GM12878 (cell line): ENCODE data around the gene ZDHHC14. TPM values are rescaled to one million over a fixed set of nuclear protein-coding genes. Genes with fewer than 3 reads are reported as not detected.

ENCODE experiments used
- ATAC-seq: fragments of 200-7000 bp; cut with Tn5 transposase; 3 replicates; pipeline ENCODE4 v1.9.1; 2020; ENCODE audit warnings: mild to moderate bottlenecking, moderate library complexity
- BruUV-seq: library from RNA; stranded (reverse); fragments of 400-500 nt; replicated peaks from 2 replicates; lab custom pipeline; 2021; lab: Mats Ljungman, UMichigan
- CTCF ChIA-PET: fragments of 300-600 bp; sonication (Branson Sonifier 250); formaldehyde crosslinking; extraction: SDS; loops from one replicate; lab custom pipeline; 2021; ENCODE audit warnings: inconsistent platforms; lab: Yijun Ruan, JAX
- POLR2A ChIA-PET: fragments of 350-600 bp; formaldehyde crosslinking; extraction: SDS; loops from one replicate; lab custom pipeline; 2021; ENCODE audit warnings: inconsistent platforms; lab: Charles Lee
- RAD21 ChIA-PET: fragments of 300-600 bp; sonication (Branson Sonifier 250); formaldehyde crosslinking; loops from one replicate; lab custom pipeline; 2023; ENCODE audit warnings: antibody characterized with exemption; ENCODE audit not compliant: unreplicated experiment; lab: Charles Lee
- SMC1A ChIA-PET: fragments of 300-600 bp; sonication (Branson Sonifier 250); formaldehyde crosslinking; loops from one replicate; lab custom pipeline; 2023; ENCODE audit not compliant: unreplicated experiment, uncharacterized antibody; lab: Charles Lee
- DNase-seq: peaks from one replicate; pipeline ENCODE4 v3.0.0-alpha.2; 2011; ENCODE audit warnings: low read depth, low spot score
- FAIRE-seq: peaks from 3 replicates; lab custom pipeline; 2011; peaks lifted over from hg19 to GRCh38; lab: Jason Lieb, UNC
- H2AFZ ChIP-seq: 2 replicates; pipeline ENCODE4 v1.6.0; 2011; ENCODE audit warnings: low read depth, low read length, control low read depth; ENCODE audit not compliant: control insufficient read depth
- H3K27ac ChIP-seq: 2 replicates; pipeline ENCODE4 v1.5.1; 2011; ENCODE audit warnings: control low read depth; ENCODE audit not compliant: control insufficient read depth, insufficient read depth
- H3K27me3 ChIP-seq, 2 experiments: replicated peaks in 1 of 2; 2 replicates each; pipeline versions ENCODE4 v1.6.0 to v1.6.1; 2011; ENCODE audit warnings: low read length in 1 of 2; ENCODE audit not compliant: control insufficient read depth in 2 of 2, insufficient read depth in 2 of 2
- H3K36me3 ChIP-seq, 2 experiments: 2 replicates each; pipeline ENCODE4 v1.5.1; 2011; ENCODE audit warnings: low read length in 1 of 2; ENCODE audit not compliant: control insufficient read depth in 2 of 2, insufficient read depth in 2 of 2
- H3K4me1 ChIP-seq: 2 replicates; pipeline ENCODE4 v1.6.1; 2011; ENCODE audit warnings: mild to moderate bottlenecking, low read length, moderate library complexity, mixed read lengths; ENCODE audit not compliant: control insufficient read depth, insufficient read depth
- H3K4me2 ChIP-seq: 2 replicates; pipeline ENCODE4 v1.6.0; 2011; ENCODE audit warnings: control low read depth; ENCODE audit not compliant: control insufficient read depth, insufficient read depth
- H3K4me3 ChIP-seq: fragments of 200-600 bp; sonication (generic); 2 replicates; pipeline ENCODE4 v1.5.1; 2016
- H3K79me2 ChIP-seq: 2 replicates; pipeline ENCODE4 v1.6.0; 2011; ENCODE audit warnings: low read length; ENCODE audit not compliant: control insufficient read depth, insufficient read depth
- H3K9ac ChIP-seq: 2 replicates; pipeline ENCODE4 v1.8.0; 2011; ENCODE audit warnings: low read length, control low read depth, mixed read lengths; ENCODE audit not compliant: control insufficient read depth, insufficient read depth
- H3K9me3 ChIP-seq: replicated peaks from 3 replicates; pipeline ENCODE4 v1.5.1; 2011; ENCODE audit warnings: mild to moderate bottlenecking, low read length; ENCODE audit not compliant: control insufficient read depth, insufficient read depth
- H4K20me1 ChIP-seq: 2 replicates; pipeline ENCODE4 v1.6.0; 2011; ENCODE audit not compliant: control insufficient read depth, insufficient read depth
- ATF7 ChIP-seq: fragments of 450-650 bp; IDR thresholded peaks from 2 replicates; pipeline ENCODE4 v1.6.1; 2016; ENCODE audit warnings: low read depth, mild to moderate bottlenecking
- CHD1 ChIP-seq: IDR thresholded peaks from 2 replicates; pipeline ENCODE4 v1.6.1; 2012; ENCODE audit warnings: low read depth, low read length, improper control_type of control experiment
- DPF2 ChIP-seq: fragments of 450-650 bp; IDR thresholded peaks from 2 replicates; pipeline ENCODE4 v1.6.1; 2017; ENCODE audit warnings: mild to moderate bottlenecking
- MXI1 ChIP-seq: fragments of 150-350 bp; IDR thresholded peaks from 2 replicates; pipeline ENCODE4 v1.6.1; 2011; ENCODE audit warnings: low read depth, mild to moderate bottlenecking, inconsistent platforms, low read length, improper control_type of control experiment
- PAX8 ChIP-seq: fragments of 450-650 bp; IDR thresholded peaks from 2 replicates; pipeline ENCODE4 v1.6.1; 2017; ENCODE audit warnings: mild to moderate bottlenecking, moderate library complexity
- RAD21 ChIP-seq: IDR thresholded peaks from 2 replicates; pipeline ENCODE4 v1.6.1; 2011; ENCODE audit warnings: mild to moderate bottlenecking, low read depth, low read length, moderate library complexity; ENCODE audit not compliant: insufficient read depth
- TARDBP ChIP-seq: IDR thresholded peaks from 2 replicates; pipeline ENCODE4 v1.6.1; 2016; ENCODE audit warnings: borderline replicate concordance
- WGBS: methylation state at CpG from one replicate; pipeline ENCODE4 v1.1.6; 2016; ENCODE audit warnings: low lambda C conversion rate; ENCODE audit not compliant: insufficient replicate concordance, insufficient coverage; ENCODE audit errors: missing lambda C conversion rate; 5-methylcytosine and 5-hydroxymethylcytosine counted together
- in situ Hi-C: fragments of 300-500 bp; cut with MboI; formaldehyde crosslinking; loops from 9 replicates; pipeline ENCODE4 v1.14.3; 2018; ENCODE audit warnings: mixed read lengths
- intact Hi-C: fragments of 100-400 bp; cut with micrococcal nuclease; formaldehyde crosslinking; loops from one replicate; pipeline ENCODE4 v1.14.2; 2022; ENCODE audit not compliant: unreplicated experiment
- polyA plus RNA-seq, 11 experiments: library from polyadenylated mRNA; depleted of rRNA in 4 of 11; unstranded in 6 of 11; stranded (reverse) in 5 of 11; fragments of >200 nt; fragmentation: Nextera tagmentation in 4 of 11; fragmentation: Illumina TruSeq in 1 of 11; extraction: Ambion mirVana in 4 of 11; extraction: Trizol in 1 of 11; gene quantifications; 1 replicate in 1 of 11; 2 replicates in 10 of 11; pipeline versions ENCODE4 v1.2.1 to v1.2.3, GENCODE V29; 2011 to 2016; ENCODE audit warnings: inconsistent platforms in 2 of 11, missing spikeins in 2 of 11, low read depth in 1 of 11
- total RNA-seq, 4 experiments: library from RNA; depleted of rRNA in 3 of 4; stranded (reverse); fragments of >200 nt in 3 of 4; fragmentation: Illumina TruSeq in 1 of 4; extraction: Trizol in 1 of 4; gene quantifications; 2 replicates each; pipeline versions ENCODE4 v1.2.1 to v1.2.3, GENCODE V29; 2013 to 2021
- TF ChIP-seq, protein P1 (sequence below): fragments of 450-650 bp; formaldehyde crosslinking; IDR thresholded peaks from 2 replicates; pipeline ENCODE4 v1.4.0; 2022; ENCODE audit warnings: mild to moderate bottlenecking, moderate library complexity
- TF ChIP-seq, protein P2 (sequence below): IDR thresholded peaks from 2 replicates; pipeline ENCODE4 v1.6.1; 2012; ENCODE audit warnings: mild to moderate bottlenecking, low read depth, low read length
- TF ChIP-seq, protein P3 (sequence below): fragments of 450-650 bp; formaldehyde crosslinking; IDR thresholded peaks from 2 replicates; pipeline ENCODE4 v1.4.0; 2020; ENCODE audit warnings: mild to moderate bottlenecking, moderate library complexity

The ZDHHC14 gene
- total and polyA plus RNA-seq, 10 of the 15 experiments (the other 5 are each of a cell fraction or from before 2014, with no cell fraction given), result 0.15 to 16.0 (median 0.76) TPM; not detected in 1

DNA sequence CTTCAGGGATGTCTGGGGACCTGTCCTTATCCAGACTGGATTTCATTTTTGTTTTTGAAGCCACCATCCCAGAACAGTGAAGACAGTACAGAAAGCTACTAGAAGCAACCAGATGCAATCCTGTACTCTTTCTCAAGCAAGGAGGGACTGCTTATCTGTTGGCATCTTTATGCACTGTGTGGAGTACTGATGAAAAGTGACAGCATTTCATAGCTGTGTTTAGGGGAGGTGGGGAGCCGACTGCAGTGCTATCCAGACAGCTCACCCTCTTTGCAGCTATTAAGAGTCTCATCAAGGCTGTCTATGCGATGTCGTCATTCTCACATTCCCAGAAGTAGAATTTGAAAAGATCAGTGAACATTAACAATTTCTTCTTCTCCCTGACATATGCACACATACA lies 5.5 kb downstream of the ZDHHC14 start:
- Histone ChIP-seq H3K27me3 (peaks cover 0 to 4% of the 10 kb centered on the region in 2 experiments; a peak in 1 of 4 replicates), H3K79me2 (no peaks in the 10 kb centered on the region; the same call in 1 of the 2 replicates), H3K9me3 (peaks cover 2% of the 10 kb centered on the region; the same call in 2 of the 3 replicates), H3K36me3 (no peaks in the 10 kb centered on the region), H4K20me1 (0 out of 2 replicates have a peak, but pooled peaks cover 3% of the 10 kb centered on the region), H3K4me3 (no peak overlapping the region), H3K4me1 (no peaks in the 10 kb centered on the region), H3K27ac (no peak overlapping the region), H2AFZ (no peak overlapping the region), H3K4me2 (no peak overlapping the region), H3K9ac (no peak overlapping the region)
- in situ Hi-C loops, result no loop called here
- ChIA-PET SMC1A (interaction anchor here (0.8 to 5.5 kb wide), 12 partner anchors 11 to 280 kb away, joined by 3 to 81 read pairs (median 8); partner anchors contain the start of gene TMEM242), POLR2A (interaction anchor here (0.6 to 4.6 kb wide), 4 partner anchors 10 to 175 kb away, joined by 3 to 58 read pairs (median 4); no protein-coding TSS in a partner anchor), CTCF (interaction anchor here (0.6 to 3.9 kb wide), 7 partner anchors 11 to 134 kb away, joined by 3 to 26 read pairs (median 4); no protein-coding TSS in a partner anchor), RAD21 (interaction anchor here (0.8 to 7.0 kb wide), 8 partner anchors 10 to 280 kb away, joined by 3 to 100 read pairs (median 4); no protein-coding TSS in a partner anchor)
- WGBS, result 75% methylated on average over 3 of the region's 3 CpGs
- DNase-seq (no peak), ATAC-seq (peak; percentile 18), FAIRE-seq (no peak)
- no TSS peak for BruUV-seq
- intact Hi-C loops, result no loop called here
- TF ChIP-seq RAD21 (no peak), CHD1 (no peak), MXI1 (no peak), ATF7 (no peak), TARDBP (no peak), PAX8 (no peak), DPF2 (no peak)
- TF ChIP-seq, protein P1, sequence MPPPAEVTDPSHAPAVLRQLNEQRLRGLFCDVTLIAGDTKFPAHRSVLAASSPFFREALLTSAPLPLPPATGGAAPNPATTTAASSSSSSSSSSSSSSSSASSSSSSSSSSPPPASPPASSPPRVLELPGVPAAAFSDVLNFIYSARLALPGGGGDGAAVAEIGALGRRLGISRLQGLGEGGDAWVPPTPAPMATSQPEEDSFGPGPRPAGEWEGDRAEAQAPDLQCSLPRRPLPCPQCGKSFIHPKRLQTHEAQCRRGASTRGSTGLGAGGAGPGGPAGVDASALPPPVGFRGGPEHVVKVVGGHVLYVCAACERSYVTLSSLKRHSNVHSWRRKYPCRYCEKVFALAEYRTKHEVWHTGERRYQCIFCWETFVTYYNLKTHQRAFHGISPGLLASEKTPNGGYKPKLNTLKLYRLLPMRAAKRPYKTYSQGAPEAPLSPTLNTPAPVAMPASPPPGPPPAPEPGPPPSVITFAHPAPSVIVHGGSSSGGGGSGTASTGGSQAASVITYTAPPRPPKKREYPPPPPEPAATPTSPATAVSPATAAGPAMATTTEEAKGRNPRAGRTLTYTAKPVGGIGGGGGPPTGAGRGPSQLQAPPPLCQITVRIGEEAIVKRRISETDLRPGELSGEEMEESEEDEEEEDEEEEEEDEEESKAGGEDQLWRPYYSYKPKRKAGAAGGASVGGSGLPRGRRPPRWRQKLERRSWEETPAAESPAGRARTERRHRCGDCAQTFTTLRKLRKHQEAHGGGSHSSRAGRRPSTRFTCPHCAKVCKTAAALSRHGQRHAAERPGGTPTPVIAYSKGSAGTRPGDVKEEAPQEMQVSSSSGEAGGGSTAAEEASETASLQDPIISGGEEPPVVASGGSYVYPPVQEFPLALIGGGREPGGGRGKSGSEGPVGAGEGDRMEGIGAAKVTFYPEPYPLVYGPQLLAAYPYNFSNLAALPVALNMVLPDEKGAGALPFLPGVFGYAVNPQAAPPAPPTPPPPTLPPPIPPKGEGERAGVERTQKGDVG (CRISPR knock-in tag), result no peak
- TF ChIP-seq, protein P2, sequence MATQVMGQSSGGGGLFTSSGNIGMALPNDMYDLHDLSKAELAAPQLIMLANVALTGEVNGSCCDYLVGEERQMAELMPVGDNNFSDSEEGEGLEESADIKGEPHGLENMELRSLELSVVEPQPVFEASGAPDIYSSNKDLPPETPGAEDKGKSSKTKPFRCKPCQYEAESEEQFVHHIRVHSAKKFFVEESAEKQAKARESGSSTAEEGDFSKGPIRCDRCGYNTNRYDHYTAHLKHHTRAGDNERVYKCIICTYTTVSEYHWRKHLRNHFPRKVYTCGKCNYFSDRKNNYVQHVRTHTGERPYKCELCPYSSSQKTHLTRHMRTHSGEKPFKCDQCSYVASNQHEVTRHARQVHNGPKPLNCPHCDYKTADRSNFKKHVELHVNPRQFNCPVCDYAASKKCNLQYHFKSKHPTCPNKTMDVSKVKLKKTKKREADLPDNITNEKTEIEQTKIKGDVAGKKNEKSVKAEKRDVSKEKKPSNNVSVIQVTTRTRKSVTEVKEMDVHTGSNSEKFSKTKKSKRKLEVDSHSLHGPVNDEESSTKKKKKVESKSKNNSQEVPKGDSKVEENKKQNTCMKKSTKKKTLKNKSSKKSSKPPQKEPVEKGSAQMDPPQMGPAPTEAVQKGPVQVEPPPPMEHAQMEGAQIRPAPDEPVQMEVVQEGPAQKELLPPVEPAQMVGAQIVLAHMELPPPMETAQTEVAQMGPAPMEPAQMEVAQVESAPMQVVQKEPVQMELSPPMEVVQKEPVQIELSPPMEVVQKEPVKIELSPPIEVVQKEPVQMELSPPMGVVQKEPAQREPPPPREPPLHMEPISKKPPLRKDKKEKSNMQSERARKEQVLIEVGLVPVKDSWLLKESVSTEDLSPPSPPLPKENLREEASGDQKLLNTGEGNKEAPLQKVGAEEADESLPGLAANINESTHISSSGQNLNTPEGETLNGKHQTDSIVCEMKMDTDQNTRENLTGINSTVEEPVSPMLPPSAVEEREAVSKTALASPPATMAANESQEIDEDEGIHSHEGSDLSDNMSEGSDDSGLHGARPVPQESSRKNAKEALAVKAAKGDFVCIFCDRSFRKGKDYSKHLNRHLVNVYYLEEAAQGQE, result no peak
- TF ChIP-seq, protein P3, sequence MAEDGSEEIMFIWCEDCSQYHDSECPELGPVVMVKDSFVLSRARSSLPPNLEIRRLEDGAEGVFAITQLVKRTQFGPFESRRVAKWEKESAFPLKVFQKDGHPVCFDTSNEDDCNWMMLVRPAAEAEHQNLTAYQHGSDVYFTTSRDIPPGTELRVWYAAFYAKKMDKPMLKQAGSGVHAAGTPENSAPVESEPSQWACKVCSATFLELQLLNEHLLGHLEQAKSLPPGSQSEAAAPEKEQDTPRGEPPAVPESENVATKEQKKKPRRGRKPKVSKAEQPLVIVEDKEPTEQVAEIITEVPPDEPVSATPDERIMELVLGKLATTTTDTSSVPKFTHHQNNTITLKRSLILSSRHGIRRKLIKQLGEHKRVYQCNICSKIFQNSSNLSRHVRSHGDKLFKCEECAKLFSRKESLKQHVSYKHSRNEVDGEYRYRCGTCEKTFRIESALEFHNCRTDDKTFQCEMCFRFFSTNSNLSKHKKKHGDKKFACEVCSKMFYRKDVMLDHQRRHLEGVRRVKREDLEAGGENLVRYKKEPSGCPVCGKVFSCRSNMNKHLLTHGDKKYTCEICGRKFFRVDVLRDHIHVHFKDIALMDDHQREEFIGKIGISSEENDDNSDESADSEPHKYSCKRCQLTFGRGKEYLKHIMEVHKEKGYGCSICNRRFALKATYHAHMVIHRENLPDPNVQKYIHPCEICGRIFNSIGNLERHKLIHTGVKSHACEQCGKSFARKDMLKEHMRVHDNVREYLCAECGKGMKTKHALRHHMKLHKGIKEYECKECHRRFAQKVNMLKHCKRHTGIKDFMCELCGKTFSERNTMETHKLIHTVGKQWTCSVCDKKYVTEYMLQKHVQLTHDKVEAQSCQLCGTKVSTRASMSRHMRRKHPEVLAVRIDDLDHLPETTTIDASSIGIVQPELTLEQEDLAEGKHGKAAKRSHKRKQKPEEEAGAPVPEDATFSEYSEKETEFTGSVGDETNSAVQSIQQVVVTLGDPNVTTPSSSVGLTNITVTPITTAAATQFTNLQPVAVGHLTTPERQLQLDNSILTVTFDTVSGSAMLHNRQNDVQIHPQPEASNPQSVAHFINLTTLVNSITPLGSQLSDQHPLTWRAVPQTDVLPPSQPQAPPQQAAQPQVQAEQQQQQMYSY, result no peak
